ENCODE measurements around the gene CREB1. TPM values are rescaled to one million over a fixed set of nuclear protein-coding genes. Genes with fewer than 3 reads are reported as not detected.

Gene CREB1
- total RNA-seq, 1 experiment from 2014 or later: 73.3 TPM

DNA sequence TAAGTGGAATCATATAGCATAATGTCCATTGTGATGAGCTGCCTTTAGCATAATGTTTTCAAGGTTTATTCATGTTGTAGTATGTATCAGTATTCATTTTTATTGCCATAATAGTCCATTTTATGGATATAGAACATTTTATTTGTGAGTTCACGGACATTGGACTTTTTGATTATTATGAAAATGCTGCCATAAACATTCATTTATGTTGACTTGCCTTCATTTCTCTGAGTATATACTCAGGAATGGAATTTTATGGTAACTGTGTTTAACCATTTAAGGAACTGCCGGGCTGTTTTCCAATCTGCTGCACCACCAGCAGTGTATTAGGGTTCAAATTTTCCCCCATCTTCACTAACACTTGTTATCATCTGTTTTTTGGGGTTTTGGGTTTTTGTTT lies 12.2 kb downstream of the CREB1 start:
- DNase-seq (ENCODE audit: low spot score): no peak

DNA sequence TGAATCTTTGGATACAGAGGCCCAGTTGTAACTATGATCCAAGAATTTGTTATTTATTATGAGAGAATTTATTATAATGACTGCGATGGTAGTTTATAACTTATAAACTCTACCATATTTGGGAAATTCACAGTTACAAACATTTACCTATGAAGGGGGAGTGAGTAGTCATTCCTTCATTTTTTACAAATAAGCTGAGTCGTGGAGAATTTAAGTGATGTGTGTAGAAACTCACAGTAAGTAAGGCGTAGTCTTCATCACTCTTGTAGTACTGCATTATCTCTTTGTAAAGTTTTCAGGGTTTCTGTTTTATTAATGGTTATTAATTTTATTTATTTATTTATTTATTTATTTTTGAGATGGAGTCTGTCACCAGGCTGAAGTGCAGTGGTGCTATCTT lies 13.5 kb downstream of the CREB1 start:
- no peak for DNase-seq (ENCODE audit: low spot score)

DNA sequence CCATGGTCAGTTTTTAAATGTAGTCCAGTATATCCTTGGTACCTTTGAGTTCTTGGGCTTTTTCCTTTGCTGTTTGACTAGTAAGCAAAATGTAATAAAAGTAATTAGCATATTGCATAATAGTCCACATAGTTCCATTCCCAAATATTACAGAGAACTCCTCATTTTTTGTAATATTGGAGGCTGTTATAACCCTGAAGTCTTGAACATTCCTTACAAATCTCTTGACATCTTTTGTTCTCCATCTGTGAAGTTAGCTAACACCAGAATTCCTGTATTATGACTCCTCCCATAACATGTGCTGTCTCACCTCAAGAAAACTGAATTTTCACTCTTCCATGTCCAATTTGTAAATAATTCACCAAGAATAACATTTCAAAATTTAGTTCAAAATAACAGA lies 17.1 kb downstream of the CREB1 start:
- DNase-seq (ENCODE audit: low spot score): no peak

DNA sequence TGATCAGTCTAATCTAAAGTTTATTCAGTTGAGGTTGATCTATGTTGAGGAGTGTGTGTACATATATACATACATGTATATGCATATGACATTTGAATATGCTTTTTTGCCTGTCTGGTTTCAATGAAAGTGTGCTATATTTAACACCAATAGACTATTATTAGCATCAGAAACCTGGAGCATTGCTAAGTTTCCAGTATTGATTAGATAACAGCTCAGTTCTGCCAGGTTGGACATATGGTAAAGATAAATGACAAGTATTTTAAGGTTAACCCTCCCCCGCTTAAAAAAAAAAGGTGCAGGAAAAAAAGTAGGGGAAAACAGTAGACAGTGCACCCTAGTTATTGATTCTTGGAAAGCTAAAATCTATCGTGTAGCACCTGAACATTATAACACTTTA lies 19.4 kb downstream of the CREB1 start:
- DNase-seq (ENCODE audit: low spot score): no peak

DNA sequence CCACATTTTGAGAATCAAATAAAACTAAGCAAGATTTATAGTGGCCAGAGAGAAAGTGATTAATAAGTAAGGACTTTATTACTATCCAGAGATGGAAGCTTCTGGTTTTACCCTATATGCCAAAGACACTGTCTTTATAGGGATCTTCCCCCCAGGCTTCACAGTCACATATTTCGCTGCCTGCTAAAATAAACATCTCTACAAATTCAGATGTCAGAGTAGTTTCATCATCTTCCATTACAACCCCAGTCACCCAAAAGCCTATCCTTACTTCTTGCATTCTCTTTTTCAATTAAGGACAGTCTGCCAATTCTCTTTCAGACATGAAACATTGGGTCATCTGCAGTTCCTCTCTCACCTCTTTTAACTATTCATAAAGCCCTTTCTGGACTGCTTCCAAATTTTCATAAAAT lies 28.3 kb downstream of the CREB1 start:
- peak; percentile 25 for DNase-seq (ENCODE audit: low spot score)

DNA sequence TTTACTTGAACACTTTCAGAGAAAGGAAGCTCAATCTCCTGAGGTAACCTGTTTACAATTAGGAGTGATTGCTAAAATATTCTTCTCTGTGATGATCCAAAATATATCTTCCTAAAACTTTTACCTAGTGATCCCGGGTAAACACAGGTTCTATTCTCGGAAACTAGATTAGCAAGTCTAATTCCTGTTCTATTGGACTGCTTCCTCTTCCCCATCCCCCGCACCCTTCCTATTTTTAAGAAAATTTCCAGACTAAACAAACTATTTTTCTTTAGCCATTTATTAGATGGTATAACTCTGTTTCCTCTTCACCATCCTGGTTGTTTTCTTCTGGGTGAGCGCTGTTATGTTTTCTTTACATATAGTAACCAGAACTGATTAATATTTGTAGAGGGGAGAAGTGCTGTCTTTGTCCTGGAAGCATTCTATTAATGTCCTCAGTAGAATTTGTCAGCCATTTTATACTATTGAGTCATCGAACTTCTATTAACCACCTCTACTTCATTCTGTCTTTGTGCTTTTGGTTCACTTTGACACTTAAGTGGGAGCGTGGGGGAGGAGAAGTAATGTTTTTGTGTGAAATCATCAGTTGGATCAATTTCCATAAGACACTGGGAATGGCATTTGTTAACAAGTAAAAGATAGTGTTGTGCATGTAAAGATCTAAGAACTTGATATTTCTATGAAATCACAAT lies 31.8 kb downstream of the CREB1 start:
- no peak for DNase-seq (ENCODE audit: low spot score)

DNA sequence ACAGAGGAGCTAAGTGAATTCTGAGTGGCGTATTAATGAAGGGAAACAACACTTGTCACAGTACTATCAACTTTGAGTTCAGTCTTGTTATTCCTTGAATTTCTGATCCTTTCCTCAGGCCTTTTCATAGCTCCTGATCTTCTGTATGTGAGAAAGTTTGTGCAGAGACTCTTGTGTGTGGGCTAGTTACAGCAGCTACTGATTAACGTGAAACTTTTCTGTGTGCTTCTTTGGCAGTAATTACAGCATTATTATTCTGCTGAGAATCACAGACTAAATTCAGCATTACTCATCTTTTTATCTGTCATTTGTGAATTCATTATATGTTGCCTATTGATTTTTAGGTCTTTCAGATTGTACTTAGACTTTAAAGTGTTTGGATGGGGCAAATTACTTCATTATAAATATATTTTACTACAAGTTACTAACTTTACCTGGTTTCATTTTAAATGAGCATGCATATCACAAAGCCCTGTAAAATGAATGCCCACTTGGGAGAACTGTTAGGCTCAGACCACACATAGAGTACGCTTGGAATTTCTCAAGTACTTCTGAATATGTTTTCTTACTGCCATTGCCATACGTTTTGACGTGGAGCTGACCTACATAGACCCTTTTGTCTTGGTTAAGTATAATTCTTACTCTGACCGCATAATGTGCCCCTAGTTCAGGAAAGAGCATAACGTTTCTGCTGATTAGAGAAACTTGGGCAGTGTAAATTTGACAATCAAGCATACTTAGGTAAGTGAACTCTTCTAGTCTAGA lies 36.2 kb downstream of the CREB1 start:
- no peak for DNase-seq (ENCODE audit: low spot score)

DNA sequence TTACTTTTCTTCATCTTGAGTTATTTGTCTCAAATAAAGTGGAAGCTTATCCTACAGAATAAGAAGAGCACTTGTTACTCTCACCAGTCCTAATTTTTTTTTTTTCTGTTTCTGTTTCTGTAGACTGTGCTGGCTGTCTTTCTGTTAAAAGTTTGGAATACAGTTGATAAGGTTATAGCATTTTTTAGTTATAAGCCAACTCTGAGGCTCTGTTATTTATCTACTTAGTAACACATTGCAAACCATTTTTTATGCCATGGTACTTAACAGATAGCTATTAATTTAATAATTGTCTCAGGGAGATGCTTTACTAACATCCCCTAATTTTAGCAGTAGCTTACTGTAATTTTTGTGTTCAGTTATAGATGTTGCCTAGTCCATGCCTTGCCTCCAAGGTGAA lies 37.9 kb downstream of the CREB1 start:
- DNase-seq (ENCODE audit: low spot score): no peak

DNA sequence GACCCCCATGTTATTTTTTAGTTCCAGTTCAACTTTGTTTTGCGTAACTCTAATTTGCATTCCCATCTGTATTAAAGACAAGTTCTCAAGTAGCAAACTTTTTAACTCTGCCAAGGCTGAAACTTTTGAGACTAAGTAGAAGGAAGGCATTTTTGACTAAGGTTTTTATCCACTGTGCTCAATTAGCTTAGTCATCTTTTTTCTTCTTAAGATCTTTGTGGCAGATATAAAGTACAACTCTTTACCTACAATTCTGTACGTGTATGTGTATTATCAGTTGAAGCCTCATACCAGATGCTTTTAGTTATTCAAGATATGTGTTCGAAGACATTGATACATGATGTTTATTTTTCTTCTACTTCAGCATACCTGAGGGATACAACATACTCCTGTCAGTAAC lies 41.6 kb downstream of the CREB1 start:
- DNase-seq (ENCODE audit: low spot score): no peak

DNA sequence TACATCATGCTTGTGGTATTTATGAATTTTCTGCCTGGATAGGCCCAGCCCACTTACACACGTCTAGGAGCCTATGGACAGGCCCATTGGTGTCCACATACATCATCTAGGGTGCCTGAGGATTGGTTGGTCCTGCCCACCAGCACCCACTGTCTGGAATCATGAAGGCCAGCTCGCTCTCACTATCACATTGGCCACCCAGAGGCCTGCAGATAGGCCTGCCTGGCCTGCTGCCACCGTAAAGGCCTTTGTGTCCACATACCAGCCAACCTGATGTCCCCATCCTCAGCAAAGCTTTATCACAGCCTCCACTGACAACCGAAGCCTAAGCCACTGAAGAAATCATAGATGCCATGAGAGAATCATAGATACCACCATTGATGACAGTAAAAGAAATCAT lies 55.2 kb downstream of the CREB1 start:
- DNase-seq (ENCODE audit: low spot score): no peak

DNA sequence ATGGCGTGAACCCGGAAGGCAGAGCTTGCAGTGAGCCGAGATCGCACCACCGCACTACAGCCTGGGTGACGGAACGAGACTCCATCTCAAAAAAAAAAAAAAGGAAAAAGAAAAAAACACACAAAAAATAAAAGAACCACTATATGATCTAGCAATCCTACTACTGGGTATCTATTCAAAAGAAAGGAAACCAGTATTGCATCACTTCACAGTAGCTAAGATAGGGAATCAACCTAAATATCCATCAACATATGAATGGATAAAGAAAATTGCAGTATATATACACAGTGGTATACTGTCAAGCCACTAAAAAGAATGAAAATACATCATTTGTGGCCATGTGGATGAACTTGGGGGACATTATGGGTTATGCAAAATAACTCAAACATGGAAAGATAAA lies 57.5 kb downstream of the CREB1 start:
- no peak for DNase-seq (ENCODE audit: low spot score)

DNA sequence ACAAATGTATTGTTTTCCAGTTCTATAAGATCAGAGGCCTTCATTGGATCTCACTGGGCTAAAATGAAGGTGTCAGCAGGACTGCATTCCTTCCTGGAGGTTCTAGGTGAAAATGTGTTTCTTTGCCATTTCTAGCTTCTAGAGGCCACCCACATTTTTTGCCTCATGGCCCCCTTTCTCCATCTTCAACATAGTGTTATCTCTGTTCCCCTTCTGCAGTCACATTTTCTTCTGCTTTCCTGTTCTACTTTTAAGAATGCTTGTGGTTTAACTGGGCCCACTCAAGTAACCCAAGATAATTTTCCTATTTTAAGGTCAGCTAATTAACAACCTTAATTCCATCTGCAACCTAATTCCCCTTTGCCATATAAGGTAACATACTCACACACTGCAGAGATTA lies 59.4 kb downstream of the CREB1 start:
- DNase-seq (ENCODE audit: low spot score): no peak

DNA sequence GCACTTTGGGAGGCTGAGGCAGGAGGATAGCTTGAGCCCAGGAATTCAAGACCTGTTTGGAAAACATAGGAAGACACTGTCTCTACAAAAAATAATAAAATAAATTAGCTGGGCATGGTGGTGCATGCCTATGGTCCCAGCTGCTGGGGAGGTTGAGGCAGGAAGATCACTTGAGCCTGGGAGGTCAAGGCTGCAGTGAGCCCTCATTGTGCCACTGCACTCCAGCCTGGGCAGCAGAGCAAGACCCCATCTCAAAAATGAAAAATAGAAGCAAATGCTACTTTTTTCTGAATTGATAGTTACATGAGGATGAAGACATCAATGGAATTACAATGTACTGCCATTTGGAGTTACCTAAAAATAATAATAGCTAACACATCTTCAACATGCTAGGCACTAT lies 63.5 kb downstream of the CREB1 start:
- no peak for DNase-seq (ENCODE audit: low spot score)

DNA sequence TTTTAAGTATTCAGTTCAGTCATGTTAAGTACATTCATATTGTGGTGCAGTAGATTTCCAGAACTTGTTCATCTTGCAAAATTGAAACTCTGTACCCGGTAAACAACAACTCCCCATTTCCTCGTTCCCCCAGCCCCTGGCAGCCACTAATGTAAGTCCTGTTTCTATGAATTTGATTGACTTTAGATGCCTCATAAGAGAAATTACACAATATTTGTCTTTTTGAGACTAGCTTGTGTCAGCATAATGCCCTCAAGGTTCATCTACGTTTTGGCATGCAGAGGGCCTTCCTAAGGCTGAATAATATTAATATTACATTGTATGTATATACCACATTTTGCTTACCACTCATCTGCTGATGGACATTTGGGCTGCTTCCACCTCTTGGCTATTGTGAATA lies 64.5 kb downstream of the CREB1 start:
- no peak for DNase-seq (ENCODE audit: low spot score)

DNA sequence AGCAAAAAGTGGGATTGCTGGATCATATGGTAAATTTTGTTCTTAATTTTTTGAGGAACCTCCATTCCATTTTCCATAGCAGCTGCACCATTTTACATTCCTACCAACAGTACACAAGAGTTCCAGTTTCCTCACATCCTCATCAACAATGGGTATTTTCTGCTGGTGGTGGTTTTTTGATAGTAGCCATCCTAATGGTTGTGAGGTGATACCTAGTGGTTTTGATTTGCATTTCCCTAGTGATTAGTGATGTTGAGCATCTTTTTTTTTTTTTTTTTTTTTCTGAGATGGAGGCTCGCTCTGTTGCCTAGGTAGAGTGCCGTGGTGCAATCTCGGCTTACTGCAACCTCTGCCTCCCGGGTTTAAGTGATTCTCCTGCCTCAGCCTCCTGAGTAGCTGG lies 65.0 kb downstream of the CREB1 start:
- DNase-seq (ENCODE audit: low spot score): no peak

DNA sequence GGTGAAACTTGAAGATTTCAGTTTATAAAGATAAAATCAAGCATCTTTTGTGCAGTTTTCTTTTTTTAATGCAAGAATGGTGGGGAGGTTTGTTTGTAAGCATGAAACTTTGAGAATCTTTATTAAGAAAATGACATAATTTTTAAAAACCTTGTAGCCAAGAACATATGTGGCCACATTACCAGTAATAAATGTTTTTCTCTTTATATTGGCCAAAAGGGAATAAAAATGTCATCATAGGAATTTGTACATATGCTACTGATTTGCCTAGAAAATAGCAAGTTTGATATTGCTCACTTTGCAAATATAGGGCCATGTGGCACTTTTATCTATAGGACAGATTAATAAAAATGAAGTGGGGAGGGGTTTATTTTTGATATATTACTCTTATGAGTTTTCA lies 69.9 kb downstream of the CREB1 start:
- no peak for DNase-seq (ENCODE audit: low spot score)

DNA sequence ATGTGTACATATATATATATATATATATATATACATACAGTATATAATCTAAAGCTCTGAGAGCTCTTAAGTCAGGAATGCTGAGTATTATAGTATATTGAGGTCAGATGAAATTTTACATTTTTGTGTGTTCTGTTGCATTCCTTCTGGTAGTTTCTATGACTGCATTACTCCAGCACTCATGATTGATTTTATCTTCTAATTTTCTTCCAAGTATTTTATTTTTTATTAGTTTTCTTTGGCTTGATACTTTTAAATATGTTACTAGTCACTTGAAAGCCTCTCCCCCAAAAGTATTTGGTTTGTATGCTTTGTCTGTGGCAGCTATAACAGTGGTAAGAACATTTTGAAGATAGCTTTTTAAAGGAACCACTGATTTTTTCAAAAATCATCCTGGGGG lies 70.5 kb downstream of the CREB1 start:
- DNase-seq (ENCODE audit: low spot score): no peak

DNA sequence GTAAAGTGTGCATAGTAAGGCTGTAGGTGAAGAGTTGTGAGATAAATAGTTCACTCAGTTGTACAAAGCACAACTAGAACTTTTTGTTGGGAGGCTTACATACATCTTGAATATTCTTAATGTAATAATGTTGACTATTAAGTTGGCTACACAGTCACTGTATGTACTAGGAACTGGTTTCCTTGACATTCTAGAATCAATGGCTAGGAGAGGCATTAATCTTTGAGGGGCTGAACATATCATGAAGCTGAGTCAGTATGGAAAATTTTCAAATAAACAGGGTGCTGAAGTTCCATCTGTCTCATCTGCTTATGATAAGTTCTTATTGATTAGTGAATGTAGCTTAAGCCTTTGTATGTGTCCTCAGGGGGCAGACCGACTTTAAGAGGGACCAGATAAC lies 72.0 kb downstream of the CREB1 start:
- no peak for DNase-seq (ENCODE audit: low spot score)

DNA sequence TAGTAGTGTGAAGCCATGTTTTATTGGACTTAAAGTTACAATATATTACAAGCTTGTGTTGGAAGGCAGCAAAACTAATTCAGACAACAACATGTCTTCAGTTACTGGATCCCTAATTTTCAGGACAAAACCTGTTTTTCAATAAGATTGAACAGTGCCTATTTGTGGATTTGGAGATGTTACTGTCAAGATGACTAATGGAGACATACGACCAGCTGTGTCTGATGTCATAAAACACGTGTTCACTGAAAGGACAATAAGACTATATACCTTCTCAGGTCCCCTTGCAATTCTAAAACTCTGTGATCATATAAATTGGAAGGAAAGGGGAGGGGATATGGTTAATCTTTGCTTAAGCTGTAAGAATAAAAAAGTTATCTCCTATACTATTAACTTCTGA lies 73.7 kb downstream of the CREB1 start:
- no peak for DNase-seq (ENCODE audit: low spot score)

DNA sequence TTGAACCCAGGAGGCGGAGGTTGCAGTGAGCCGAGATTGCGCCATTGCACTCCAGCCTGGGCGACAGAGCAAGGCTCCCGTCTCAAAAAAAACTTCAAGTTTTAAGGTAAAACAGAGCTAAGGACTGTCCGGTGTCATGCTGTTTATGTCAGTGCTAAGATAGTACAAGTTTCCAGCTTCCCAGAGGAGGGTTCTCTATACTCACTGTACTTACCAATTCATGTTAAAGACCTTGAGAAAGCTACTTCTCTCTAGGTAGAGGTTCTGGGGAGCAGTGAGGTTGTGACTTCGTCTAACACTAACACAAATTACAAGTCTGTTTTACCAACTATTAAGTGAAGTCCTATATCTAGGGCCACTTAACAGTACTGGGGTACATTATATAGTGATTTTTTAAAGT lies 76.6 kb downstream of the CREB1 start:
- no peak for DNase-seq (ENCODE audit: low spot score)

DNA sequence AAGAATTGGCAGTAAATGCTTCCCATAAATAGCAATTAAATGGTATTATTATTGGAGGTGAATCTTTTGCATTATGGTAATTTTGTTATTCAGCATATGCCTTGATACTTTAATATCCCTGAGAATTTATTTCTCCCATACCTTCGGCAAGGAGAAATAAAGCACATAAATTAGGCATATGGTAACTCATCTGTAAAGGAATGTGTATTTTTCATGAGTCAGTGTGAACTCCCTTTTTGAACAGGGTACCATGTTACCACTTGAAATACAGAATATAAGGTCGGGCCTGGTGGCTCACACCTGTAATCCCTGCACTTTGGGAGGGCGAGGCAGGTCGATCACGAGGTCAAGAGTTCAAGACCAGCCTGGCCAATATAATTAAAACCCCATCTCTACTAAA lies 77.1 kb downstream of the CREB1 start:
- no peak for DNase-seq (ENCODE audit: low spot score)

DNA sequence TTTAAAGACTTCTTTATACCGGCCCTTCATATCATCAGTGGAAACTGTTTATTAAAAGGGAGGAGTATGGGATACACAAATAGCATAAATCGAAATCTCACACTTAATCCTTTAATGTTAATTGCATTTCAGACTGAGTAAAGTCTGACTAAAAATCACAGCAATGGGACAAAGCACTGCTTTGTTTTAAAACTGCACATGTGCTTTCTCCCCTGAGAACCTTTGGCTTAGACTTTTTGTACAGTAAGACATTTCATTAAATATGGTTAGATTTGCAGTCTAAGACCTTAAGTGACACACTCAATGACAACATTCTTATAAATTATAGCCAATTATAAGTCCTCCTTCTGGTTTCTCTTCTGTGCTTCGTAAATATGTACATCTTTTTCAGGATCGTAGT lies 83.0 kb downstream of the CREB1 start:
- no peak for DNase-seq (ENCODE audit: low spot score)

DNA sequence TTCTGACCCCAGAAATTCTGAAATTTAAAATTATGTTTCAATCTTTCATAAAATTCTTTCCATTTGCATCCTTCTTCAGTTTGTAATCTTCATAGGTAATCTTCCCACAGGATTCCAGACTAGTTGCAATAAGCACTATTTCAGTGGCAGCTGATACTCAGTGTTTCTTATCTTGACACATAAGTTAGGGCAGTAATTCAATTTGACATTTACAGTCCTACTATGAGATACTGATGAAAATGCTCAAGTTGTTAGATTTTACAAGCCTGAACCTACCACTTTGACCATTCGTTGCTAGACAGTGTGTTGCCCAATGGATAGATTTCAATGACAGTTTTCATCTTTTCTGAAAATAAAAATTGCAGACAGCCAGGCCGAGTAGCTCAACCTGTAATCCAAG lies 85.1 kb downstream of the CREB1 start:
- DNase-seq (ENCODE audit: low spot score): no peak

DNA sequence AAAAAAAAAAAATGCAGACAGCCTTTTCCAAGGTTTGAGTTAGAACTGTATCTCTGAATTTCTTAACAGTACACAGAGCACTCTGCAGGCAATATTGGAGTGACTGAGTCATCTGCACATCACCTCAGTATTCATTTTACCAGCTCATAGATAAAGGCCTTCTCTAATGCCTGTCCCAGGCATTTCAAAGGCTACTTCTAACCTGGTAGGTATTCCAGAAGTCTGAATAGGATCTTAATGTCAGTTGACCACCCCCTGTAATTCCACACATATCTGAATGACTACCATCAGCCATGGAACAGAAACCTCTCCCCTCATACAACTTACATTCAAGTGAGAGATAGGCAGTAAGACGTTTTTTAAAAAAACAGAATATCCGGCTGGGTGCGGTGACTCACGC lies 86.4 kb downstream of the CREB1 start:
- peak; percentile 34 for DNase-seq (ENCODE audit: low spot score)

Data from A172 (cell line).